KMS-11 (cell line): Measurements from ENCODE around the gene APH1A.
A peak's percentile ranks its signal among the peaks of the same experiment; 100 is the strongest.
"Not testable (repeated sequence)": the region's sequence is repeated elsewhere in the genome, so short reads cannot be mapped to it uniquely, and the experiment has no call there.

Source experiments
- H2AFZ ChIP-seq: fragments of 200-600 bp; sonication (generic); 2 replicates; pipeline ENCODE4 v1.6.1; 2016; ENCODE audit warnings: antibody characterized with exemption, mixed run types, low read depth
- H3K27ac ChIP-seq: fragments of 200-600 bp; sonication (generic); 2 replicates; pipeline ENCODE4 v1.6.1; 2016; ENCODE audit warnings: mild to moderate bottlenecking, mixed run types
- H3K27me3 ChIP-seq: fragments of 200-600 bp; sonication (generic); 2 replicates; pipeline ENCODE4 v1.6.1; 2017; ENCODE audit warnings: mild to moderate bottlenecking, low read depth, mixed run types, moderate library complexity; ENCODE audit not compliant: insufficient read depth
- H3K36me3 ChIP-seq: fragments of 200-600 bp; sonication (generic); 2 replicates; pipeline ENCODE4 v1.6.1; 2017; ENCODE audit warnings: mild to moderate bottlenecking, mixed run types; ENCODE audit not compliant: insufficient read depth
- H3K4me1 ChIP-seq: fragments of 200-600 bp; sonication (generic); 2 replicates; pipeline ENCODE4 v1.6.1; 2016; ENCODE audit warnings: mild to moderate bottlenecking, low read depth, mixed run types; ENCODE audit not compliant: poor library complexity, severe bottlenecking
- H3K4me2 ChIP-seq: fragments of 200-600 bp; sonication (generic); 2 replicates; pipeline ENCODE4 v1.7.0; 2016; ENCODE audit warnings: mild to moderate bottlenecking, mixed run types
- H3K4me3 ChIP-seq: fragments of 200-600 bp; sonication (generic); IDR thresholded peaks from 2 replicates; pipeline ENCODE4 v1.6.1; 2017; ENCODE audit warnings: low read depth, low read length, mixed read lengths; ENCODE audit not compliant: insufficient read depth
- H3K79me2 ChIP-seq: fragments of 200-600 bp; sonication (generic); 2 replicates; pipeline ENCODE4 v1.6.1; 2016; ENCODE audit warnings: low read depth, mixed run types; ENCODE audit not compliant: insufficient read depth
- H3K9ac ChIP-seq: fragments of 200-600 bp; sonication (generic); 2 replicates; pipeline ENCODE4 v1.6.1; 2016; ENCODE audit warnings: mild to moderate bottlenecking, mixed run types
- H4K20me1 ChIP-seq: fragments of 200-600 bp; sonication (generic); 2 replicates; pipeline ENCODE4 v1.6.1; 2016; ENCODE audit warnings: mild to moderate bottlenecking, mixed run types; ENCODE audit not compliant: insufficient read depth
- TF ChIP-seq, protein P1 (sequence below): fragments of 200-600 bp; sonication (generic); conservative IDR thresholded peaks from 2 replicates; pipeline ENCODE4 v1.6.1; 2017; ENCODE audit warnings: low read depth, mild to moderate bottlenecking, antibody characterized with exemption, low read length, moderate library complexity, mixed read lengths

APH1A gene

GRCh38 chr1:150268705-150269403, at the start of gene APH1A:
TSS of gene APH1A (minus strand) at chr1:150269016. CDS start at chr1:150268810, 206 bp downstream.
- peak within 1 kb of the TSS; percentile 78 for H2AFZ ChIP-seq
- peak within 1 kb of the TSS; percentile 87 for H3K9ac ChIP-seq
- peak within 1 kb of the TSS; percentile 99 for H3K4me2 ChIP-seq
- TF ChIP-seq, protein P1, sequence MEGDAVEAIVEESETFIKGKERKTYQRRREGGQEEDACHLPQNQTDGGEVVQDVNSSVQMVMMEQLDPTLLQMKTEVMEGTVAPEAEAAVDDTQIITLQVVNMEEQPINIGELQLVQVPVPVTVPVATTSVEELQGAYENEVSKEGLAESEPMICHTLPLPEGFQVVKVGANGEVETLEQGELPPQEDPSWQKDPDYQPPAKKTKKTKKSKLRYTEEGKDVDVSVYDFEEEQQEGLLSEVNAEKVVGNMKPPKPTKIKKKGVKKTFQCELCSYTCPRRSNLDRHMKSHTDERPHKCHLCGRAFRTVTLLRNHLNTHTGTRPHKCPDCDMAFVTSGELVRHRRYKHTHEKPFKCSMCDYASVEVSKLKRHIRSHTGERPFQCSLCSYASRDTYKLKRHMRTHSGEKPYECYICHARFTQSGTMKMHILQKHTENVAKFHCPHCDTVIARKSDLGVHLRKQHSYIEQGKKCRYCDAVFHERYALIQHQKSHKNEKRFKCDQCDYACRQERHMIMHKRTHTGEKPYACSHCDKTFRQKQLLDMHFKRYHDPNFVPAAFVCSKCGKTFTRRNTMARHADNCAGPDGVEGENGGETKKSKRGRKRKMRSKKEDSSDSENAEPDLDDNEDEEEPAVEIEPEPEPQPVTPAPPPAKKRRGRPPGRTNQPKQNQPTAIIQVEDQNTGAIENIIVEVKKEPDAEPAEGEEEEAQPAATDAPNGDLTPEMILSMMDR: no peak
- no peaks in the 10 kb centered on the region for H3K27me3 ChIP-seq
- peaks cover 22% of the 10 kb centered on the region for H3K79me2 ChIP-seq
- H3K36me3 ChIP-seq: peaks cover 8% of the 10 kb centered on the region; the same call in 1 of the 2 replicates
- no peaks in the 10 kb centered on the region for H4K20me1 ChIP-seq
- H3K4me3 ChIP-seq: peak within 1 kb of the TSS; percentile 99
- H3K4me1 ChIP-seq: peaks cover 20% of the 10 kb centered on the region
- peak within 1 kb of the TSS; percentile 73 for H3K27ac ChIP-seq

DNA sequence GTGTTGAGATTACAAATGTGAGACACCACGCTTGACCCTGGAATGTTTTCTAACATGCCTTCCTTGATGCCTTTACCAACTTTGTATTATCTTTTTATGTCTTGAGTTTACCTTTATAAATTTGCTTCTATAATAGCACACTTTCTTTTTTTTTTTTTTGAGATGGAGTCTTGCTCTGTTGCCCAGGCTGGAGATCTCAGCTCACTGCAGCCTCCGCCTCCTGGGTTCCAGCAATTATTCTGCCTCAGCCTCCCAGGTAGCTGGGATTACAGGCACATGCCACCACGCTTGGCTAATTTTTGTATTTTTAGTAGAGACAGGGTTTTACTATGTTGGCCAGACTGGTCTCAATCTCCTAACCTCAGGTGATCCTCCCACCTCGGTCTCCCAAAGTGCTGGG, 45.9 kb upstream of the APH1A start:
- H3K79me2 ChIP-seq, H3K4me2 ChIP-seq: not testable (repeated sequence)

DNA sequence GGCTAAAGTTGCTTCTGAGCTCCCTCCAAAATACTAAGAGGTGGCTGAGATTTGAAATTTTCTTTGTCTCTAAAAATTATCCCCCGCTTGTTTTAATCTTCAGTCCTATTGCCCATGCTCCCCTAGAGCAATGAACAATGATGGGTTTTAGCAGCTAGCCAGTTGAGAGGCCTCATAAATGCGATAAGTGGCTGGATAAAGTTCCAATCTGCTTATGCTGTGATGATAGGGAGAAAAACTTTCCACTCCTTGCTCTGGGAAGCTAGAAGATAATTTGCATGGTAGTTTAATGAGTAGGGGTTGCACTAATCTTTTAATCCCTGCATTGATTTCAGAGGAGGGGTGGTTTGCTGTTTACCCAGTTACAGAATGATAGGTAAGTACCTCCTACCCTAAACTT, 42.9 kb upstream of the APH1A start:
- no peak overlapping the region for H3K4me3 ChIP-seq
- H2AFZ ChIP-seq: no peak overlapping the region
- no peaks in the 10 kb centered on the region for H4K20me1 ChIP-seq
- H3K4me2 ChIP-seq: no peak overlapping the region
- no peak overlapping the region for H3K9ac ChIP-seq
- no peaks in the 10 kb centered on the region for H3K79me2 ChIP-seq
- TF ChIP-seq, protein P1: no peak
- H3K36me3 ChIP-seq: no peaks in the 10 kb centered on the region
- H3K27ac ChIP-seq: no peak overlapping the region
- H3K4me1 ChIP-seq: no peaks in the 10 kb centered on the region
- H3K27me3 ChIP-seq: no peaks in the 10 kb centered on the region

More for the DNA sequence above, 45.9 kb upstream of the APH1A start:
- not testable (repeated sequence) for H4K20me1 ChIP-seq, H3K36me3 ChIP-seq, H2AFZ ChIP-seq, H3K27me3 ChIP-seq, H3K27ac ChIP-seq, H3K4me3 ChIP-seq, H3K4me1 ChIP-seq, H3K9ac ChIP-seq

- no peak overlapping the region for H3K4me3 ChIP-seq
- no peaks in the 10 kb centered on the region for H4K20me1 ChIP-seq
- TF ChIP-seq, protein P1: no peak
- H3K27me3 ChIP-seq: no peaks in the 10 kb centered on the region
- no peaks in the 10 kb centered on the region for H3K79me2 ChIP-seq
- no peak overlapping the region for H3K4me2 ChIP-seq
- H3K27ac ChIP-seq: no peak overlapping the region
- no peak overlapping the region for H2AFZ ChIP-seq
- no peaks in the 10 kb centered on the region for H3K4me1 ChIP-seq
- H3K9ac ChIP-seq: no peak overlapping the region
- H3K36me3 ChIP-seq: no peaks in the 10 kb centered on the region
These were observed 41.1 kb upstream of the APH1A start for GRCh38 chr1:150309758-150310508.

- not testable (repeated sequence) for H3K4me2 ChIP-seq, H2AFZ ChIP-seq, H3K4me1 ChIP-seq, H3K79me2 ChIP-seq, H3K27me3 ChIP-seq, H3K36me3 ChIP-seq, H3K27ac ChIP-seq, H3K9ac ChIP-seq, H4K20me1 ChIP-seq, H3K4me3 ChIP-seq
These were observed 39.8 kb upstream of the APH1A start for GRCh38 chr1:150308585-150308984.
